Uterus (tissue), 2 donors: Measurements from ENCODE around the gene PBX1.

Experiments used
- CTCF ChIP-seq, 4 experiments: fragments of 200-600 bp in 2 of 4; fragments of 450-650 bp in 2 of 4; sonication (generic) in 2 of 4; IDR thresholded peaks; one replicate each; pipeline ENCODE4 v1.5.1; 2016 to 2019; ENCODE audit warnings: antibody characterized with exemption in 4 of 4, mild to moderate bottlenecking in 2 of 4, moderate library complexity in 1 of 4
- POLR2A ChIP-seq, 2 donors: fragments of 450-650 bp; IDR thresholded peaks; one replicate each; pipeline ENCODE4 v1.6.1; 2016; ENCODE audit warnings: antibody characterized with exemption in 2 of 2, mild to moderate bottlenecking in 1 of 2, moderate library complexity in 1 of 2

DNA sequence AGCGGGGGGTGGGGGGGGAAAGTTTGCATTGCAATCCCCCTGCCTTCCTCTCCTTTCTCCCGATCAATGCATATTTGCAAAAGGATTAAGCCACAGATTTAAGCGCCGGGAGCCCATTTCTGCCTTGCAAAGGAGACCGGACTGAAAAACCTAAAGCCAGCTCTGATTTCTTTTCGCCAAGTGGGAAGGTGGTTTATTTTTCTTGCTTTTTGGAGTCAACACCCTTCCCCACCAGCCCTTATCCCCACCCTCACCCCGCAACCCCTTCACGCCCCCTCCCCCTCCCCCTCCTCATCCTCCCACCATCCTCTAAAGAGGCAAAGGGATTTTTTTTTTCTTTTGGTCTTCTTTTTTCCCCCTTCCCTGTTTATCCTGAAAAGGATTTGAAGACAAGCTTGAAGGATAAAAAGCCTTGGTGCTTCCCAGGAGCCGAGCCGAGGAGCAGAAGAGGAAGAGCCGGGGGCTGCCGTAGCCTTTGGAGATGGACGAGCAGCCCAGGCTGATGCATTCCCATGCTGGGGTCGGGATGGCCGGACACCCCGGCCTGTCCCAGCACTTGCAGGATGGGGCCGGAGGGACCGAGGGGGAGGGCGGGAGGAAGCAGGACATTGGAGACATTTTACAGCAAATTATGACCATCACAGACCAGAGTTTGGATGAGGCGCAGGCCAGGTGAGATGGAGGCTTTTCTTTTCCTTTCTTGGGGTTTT, 513 bp downstream of the PBX1 start:
- no peak for TF ChIP-seq CTCF (IDR thresholded peaks at IDR 0.05)
- no peak for TF ChIP-seq POLR2A (IDR thresholded peaks at IDR 0.05)
